ENCODE measurements around the gene CXCR3.
"Not testable (repeated sequence)": the region's sequence is repeated elsewhere in the genome, so short reads cannot be mapped to it uniquely, and the experiment has no call there.

Gene CXCR3

DNA sequence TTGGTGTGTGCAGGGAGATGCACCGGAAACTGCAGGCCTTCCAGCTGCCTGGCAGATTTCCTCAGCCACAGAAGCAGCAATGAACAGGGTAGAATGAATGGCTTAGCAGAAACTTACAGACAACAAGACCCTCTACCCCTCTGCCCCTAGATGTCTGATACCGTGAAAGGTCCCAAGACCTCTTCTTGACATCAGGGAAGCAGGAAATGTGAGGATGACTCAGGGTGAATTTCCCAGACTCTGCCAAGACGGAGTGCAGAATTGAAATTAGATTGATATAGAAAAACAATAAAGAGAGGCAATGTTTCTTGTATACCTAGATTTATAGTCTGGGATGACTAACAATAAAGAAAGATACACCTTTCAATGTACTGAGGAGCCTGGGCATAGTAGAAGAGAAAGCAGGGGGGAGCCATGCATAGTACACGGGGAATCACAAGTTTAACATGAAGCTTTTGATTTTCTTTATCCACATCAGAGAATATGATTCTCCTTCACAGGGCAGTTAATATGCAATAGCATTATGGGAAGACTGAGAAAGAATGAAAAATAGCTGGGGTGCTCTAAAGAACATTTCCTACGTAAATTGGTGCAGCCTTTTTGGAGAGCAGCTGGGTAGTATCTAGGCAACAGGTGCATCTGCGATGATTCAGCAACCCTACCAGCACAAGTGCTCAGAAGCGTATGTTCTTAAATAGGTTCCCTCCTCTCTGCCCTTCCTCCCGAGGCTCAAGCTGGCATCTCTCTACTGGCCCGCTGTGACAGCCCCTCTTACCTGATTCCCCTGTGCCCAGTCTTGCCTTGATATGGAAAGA, 18.3 kb upstream of the CXCR3 start:
- peak; percentile 29 for DNase-seq

DNA sequence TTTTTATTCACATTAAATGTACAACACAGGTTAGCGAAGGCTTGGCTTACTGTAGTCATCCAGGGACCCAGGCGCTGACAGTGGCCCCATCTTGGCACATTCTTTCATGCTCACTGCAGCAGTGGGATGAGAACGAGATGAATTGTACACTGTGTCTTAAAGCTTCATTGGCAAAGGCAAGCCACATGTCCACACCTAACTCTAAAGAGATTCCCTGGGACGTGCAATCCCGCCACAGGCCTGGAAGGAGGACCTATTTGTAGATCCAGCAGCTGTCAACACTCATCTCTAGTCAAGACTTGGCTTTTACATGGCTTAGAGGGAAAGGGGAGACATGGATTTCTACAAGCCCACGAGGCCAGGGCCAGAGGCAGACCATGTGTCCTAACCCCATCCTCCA, 16.1 kb upstream of the CXCR3 start:
- DNase-seq = no peak

DNA sequence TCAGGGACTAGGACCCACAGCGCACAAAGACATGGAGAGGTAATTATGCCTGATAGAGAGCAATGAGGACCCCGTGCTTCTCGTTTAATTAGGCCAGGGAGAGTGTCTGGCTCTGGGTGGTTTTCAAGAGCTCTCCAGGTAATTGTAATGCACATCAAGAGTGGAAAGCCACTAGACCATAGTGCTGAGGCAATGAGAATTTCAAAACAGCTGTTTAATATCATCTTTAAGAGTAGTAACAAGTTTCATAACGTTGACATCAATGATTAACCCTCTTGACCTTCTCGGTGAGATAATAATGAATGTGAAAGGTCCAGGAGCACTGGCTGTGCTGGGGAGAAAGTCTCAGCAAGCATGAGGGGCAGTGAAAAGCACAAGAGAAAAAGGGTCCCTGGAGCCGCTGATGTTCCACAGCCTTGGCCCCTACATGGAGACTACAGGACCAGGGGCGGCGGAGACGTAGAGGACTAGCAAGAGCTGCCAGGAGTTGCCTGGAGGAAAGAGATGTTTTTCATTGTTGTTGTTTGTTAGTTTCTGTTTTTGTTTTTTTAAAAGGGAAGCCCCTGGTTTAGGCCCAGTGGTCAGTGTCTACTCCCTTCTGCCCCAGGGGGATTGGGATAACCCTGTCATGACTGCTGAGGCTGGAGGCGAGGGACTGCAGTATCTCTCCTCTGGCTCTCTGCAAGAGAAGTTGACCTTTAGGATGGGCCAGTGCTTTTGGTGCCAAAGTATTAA, 14.8 kb upstream of the CXCR3 start:
- DNase-seq = no peak

DNA sequence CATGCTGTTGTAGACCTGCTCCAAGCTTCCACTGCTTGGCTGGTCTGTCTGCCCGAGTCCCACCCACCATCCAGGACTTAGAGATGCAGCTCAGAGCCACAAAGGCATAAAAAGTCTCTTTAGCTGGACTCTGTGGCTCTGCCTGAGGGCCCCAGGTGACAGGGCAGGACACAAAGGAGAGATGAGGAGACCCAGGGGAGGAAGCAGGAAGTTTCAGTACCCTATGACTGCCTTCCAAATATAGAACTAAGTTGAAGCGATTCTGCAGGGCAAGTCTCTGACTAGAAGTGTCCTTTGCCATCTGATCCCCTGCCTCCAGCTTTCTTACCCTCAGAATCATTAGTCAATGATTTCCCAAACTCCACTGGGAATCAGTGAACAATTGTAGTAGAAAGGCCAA, 11.2 kb upstream of the CXCR3 start:
- no peak for DNase-seq

DNA sequence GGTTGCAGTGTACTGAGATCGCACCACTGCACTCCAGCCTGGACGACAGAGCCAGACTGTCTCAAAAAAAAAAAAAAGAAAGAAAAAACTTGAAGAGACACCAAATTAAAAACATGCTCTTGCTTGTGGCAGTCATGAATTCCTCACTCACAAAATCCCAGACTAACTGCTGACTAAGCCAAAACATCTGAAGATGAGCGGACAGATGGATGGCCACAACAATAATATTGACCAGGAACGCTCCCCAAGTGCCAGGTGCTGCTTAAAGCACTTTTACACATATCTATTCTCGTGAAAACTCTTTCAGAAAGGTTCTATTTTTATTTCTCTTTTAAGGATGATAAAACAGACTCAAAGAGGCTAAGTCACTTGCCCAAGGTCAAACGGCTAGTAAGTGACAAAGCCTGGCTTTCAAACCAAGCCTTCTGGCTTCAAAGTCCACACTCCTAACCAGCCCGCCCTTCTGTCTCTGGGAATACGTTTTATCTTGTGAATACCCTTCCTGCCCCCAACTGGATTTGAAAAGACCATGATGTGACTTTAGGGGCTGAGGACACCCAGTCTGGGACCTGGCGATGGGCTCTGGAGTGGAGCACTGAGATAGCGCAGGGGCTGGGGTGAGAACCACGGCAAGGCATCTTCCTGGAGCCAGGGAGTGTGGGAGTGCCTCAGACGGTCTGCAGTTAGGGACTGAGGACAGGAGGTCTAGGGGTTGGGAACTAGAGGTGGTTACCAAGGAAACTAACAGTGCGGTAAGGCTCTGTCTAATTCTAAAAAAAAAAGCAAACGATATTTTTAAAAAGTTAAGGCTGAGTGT, 9.5 kb upstream of the CXCR3 start:
- no peak for DNase-seq

DNA sequence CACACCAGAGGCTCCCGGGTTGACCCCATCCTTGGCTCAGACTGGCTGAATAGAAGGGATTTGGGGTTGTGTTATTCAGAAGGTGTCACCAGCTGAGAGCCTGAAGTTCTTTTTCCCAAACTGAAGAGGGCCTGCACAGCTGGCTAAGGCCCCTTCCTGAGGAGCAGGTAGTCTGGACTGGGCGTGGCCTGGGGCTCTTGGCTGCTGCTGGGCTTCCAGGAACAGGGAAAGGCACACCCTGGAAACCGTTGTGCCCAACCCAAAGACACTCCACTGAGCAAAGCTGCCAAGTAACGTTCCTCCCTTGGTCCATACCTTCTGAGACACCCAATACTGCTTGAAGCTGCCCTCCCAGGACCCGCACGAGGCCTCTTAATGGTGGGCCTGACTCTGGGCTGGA, 8.3 kb upstream of the CXCR3 start:
- no peak for DNase-seq

DNA sequence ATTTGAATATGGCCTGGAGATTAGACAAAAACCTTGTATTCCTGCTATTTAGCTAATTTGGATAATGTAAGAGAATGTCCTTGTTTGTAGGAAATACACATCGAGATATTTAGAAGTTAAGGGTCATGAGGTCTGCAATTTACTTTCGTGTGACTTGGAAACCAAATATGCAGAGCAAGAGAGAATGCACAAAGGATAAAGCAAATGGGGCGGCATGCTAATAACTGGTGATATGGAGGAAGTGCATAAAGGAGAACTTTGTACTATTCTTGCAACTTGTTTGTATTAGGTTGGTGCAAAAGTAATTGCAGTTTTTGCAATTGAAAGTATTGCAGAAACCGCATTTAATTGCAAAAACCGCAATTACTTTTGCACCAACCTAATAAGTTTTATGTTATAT, 7.2 kb upstream of the CXCR3 start:
- DNase-seq = no peak

DNA sequence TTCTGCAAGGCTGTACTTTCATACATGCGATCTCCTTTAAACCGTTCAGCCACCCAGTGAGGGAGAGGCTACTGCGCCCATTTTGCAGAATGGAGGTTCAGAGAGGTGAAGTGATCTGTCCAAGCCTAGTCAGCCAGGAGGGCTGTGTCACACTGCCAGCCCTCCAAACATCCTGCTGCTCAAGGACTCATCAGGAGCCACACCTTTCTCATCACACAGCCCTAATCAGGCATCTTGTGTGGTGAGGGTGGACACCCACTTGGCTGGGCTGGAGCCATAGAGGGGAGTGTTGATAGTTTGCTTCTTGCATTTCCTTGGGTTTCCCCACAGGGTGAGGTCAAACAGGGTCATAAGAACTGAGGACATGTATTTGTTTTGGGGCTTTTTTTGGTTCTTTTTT, 5.4 kb upstream of the CXCR3 start:
- DNase-seq = peak; percentile 26

DNA sequence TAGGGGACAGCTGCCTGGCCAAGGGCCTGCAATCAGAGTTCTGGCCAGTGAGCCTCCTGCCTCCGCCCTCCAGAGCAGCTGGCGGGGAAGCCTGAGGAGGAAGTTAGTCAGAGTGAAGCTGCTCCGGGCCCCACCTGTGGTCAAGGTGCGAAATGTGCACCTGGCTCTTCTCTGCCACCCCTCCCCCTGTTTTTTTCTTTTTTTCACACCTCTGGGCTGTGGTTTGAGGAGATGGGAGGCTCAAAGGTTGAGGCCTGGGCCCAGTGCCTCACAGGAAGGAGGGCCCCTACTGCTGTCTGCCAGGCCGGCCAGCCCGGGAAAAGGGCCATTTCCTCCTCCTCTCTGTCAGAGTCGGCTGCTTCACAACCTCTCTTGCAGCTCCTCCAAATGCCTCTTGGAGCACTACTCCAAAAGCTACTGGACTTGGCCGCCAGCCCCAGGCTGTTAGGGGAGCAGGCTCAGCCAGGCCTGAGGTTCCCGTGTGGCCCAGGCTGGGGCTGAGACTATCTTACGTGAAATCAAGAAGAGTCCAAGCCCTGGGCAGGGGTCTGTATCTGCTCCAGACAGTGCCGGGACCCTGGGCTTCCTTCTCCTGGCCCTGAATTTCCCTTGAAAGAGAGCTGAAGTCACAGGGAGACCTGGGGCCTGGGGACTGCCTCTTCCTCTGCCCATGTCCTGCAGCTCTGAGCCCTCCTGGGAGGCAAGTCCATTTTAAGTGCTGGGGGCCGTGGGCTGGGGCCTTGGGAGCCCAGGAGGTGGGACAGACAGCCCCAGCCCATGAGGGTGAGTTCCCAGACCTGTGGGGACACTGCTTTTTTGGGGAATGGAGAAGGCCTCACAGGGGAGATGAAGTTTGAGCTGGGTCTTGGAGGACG, 4.5 kb upstream of the CXCR3 start:
- DNase-seq = peak; percentile 72

DNA sequence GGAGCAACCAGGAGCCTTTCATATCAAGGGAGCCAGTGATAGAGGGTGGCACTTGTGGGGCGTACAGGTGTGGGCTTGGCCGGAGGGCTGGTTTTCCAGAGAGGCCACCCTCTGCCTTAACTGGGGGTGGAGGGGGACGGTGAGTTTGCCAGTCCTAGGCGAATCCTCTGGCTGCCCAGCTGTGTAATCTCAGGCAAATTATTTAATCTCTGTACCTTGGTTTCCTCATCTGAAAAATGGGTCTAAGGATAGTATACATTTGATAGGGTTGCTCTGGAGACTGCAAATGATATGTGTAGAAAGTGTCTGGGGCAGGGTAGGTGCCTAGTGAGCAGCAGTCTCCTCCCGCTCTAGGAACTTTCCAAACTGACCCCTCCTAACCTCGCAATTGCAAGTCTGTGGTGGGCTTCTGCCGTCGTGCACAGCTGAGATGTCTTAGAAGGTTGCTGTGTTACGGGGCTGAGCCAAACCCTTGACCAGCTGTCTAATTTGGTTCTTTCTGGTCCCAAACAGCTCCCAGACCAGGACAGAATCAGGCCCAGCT, 3.8 kb upstream of the CXCR3 start:
- DNase-seq = no peak

DNA sequence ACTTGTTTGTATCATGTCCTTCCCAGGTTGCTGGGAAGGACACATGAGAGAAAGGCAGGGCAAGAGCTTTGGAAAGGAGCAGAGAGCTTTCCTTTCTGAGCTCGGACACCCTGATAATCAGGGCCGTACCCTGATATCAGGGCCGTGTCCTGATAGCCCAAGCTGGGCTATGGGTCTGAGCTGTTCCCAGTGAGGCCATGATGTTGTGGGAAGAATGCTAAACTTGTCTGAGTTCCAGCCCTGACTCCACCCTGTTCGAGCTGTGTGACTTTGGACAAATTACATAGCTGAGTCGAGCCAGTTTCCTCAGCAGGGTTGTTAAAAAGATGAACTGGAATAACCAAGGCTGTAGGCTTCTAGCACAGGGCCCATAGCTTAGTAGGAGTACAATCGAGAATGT, 3.3 kb upstream of the CXCR3 start:
- DNase-seq = no peak

DNA sequence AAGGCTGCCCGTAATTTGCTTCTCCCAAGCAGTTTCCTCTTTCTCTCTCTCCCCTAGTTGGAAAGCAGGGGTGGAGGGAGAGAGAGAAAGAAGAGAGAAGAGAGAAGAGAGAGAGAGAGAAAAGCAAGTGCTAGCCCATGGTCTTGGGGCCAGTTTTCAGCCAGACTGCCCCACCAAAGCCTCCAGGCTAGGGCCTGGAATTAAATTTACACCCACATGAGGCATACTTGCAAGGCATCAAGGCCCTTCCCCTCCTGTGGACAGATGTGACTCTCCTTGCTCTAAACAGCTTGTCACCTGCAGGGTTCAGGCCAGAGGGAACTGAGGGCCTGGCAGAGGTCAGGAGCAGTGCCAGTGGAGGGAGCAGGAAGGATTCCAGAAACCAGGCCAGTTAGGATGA, 1.7 kb upstream of the CXCR3 start:
- DNase-seq = no peak

DNA sequence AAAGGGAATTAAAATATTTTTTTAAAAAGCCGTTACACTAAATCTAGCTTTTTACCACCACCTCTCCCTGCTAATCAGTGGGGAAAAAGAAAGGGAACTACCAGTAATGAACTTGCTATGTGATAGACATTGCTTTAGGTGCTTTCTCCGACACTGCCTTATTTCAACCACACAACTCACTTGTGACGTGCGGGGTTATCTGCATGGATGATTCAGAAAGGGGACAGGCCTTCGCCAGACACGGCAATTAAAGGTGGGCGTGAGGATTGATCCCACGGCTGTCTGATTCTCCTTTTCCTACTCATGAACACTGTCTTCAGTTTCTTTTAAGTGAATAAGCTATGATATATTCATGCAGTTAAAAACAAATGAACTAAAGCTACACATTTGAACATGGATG, 882 bp upstream of the CXCR3 start:
- DNase-seq = peak; percentile 57

DNA sequence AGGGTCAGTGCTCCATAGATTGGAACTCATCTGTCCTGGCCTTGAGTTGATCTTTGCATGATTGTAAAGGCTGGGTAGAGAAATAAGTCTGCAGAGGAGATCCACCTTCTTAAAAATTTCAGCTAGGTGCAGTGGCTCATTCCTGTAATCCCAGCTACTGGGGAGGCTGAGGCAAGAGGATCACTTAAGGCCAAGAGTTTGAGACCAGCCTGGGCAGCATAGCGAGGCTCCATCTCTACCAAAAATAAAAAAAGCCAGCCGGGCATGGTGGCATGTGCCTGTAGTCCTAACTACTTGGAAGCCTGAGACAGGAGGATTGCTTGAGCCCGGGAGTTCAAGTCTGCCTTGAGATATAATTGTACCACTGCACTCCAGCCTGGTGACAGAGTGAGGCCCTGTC, 476 bp upstream of the CXCR3 start:
- no peak for DNase-seq

DNA sequence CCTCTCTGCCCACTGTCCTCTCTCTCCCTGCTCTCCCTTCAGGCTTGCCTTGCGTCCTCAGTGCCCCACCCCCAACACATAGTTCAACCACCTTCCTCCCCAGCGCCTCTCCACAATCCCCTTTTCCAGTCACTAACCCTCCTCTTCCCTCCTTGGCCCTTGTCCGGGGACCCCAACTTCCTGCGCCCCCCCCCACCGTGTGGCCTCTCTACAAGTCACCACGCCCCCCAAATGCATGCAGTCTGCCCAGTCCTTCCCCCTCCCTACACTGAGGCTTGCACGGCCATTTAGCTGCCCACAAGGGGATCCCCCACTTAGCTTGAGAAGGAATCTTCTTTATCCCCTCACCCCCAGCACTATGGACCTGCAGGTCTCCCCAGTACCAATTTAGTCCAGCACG, 569 bp downstream of the CXCR3 start:
- no peak for DNase-seq

DNA sequence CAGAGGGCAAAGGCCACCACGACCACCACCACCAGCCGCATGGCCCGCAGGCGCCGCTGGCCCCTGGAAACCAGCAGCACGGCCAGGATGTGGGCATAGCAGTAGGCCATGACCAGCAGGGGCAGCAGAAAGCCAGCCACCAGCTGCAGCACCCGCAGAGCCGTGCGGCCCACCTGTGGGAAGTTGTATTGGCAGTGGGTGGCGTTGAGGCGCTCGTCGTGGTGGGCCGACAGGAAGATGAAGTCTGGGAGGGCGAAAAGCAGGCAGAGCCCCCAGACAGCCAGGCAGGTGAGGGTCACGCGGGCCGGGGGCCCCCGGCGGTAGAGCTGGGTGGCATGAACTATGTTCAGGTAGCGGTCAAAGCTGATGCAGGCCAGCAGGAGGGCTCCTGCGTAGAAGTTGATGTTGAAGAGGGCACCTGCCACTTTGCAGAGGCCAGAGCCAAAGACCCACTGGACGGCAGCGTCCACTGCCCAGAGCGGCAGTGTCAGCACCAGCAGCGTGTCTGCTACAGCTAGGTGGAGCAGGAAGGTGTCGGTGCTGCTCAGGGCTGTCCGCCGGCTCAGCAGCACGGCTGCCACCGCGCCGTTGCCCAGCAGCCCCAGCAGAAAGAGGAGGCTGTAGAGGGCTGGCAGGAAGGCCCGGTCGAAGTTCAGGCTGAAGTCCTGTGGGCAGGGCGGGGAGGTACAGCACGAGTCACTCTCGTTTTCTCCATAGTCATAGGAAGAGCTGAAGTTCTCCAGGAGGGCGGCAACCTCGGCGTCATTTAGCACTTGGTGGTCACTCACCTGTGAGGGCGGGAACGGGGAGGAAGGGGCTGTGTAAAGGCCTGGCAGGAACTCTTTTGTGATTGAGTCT, 1.4 kb downstream of the CXCR3 start:
- peak; percentile 27 for DNase-seq

DNA sequence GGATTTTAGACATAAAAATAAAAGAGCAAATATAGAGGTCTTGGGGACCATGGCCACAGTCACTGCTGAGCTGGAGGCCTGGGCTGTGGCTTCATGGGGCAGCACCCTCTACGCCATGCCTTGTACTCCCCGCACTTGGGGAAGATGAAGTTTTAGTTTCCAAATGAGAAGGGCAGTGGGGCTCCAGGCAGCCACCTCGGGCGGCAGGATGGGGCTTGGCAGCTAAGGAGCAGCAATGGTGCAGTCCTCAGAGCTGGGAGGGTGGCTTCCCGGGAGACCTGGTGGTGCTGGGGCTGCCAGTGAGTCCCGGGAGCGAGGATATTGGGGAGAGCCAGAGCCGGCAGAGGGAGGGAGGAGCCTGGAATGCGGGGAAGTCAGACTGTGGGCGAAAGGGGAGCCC, 2.4 kb downstream of the CXCR3 start:
- DNase-seq = no peak

DNA sequence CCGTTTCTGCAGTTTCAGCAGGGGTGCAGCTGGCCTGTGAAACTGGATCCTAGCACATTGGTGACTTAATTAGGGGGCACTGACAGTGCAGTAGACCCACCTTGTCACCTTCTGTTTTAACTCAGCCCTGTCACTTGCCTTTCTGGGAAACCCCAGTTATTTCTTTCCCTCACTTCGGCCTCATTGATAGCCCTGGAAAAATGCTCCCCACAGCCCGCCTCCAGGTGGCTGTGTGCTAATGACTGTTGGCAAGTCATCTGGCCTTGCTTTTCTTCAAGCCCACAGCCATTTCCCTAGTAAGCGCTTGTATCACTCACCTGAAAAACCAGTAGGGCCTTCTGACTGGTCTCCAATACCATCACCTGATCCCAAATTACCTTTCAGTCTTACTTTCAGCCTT, 3.3 kb downstream of the CXCR3 start:
- DNase-seq = no peak

DNA sequence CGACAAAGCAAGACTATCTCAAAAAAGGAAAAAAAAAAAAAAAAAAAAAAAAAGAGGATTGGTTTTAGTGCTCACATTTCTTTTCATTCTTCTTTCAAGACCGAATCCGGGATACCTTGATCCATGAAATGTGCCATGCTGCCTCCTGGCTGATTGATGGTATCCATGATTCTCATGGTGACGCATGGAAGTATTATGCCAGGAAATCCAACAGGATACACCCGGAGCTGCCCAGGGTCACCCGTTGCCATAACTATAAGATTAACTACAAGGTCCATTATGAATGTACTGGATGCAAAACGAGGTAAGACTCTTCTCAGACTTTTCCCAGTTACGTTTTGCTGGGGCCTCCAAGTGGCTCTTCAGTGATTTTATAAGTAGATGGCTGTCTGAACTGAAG, 6.1 kb downstream of the CXCR3 start:
- DNase-seq = no peak

DNA sequence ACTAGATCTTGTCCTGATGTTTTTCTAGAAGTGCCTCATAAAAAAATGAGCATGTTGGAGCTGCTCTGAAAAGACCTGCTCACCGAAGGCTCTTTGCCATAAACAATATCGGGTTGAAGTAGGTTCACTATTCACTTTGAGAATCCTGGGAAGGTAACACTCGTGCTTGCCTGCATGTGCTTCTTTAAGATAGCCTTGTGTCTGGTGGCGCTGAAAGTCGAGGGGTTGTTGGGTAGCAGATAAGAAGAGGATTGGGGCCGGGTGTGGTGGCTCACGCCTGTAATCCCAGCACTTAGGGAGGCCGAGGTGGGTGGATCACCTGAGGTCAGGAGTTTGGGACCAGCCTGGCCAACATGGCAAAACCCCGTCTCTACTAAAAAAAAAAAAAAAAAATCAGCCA, 6.6 kb downstream of the CXCR3 start:
- not testable (repeated sequence) for DNase-seq

DNA sequence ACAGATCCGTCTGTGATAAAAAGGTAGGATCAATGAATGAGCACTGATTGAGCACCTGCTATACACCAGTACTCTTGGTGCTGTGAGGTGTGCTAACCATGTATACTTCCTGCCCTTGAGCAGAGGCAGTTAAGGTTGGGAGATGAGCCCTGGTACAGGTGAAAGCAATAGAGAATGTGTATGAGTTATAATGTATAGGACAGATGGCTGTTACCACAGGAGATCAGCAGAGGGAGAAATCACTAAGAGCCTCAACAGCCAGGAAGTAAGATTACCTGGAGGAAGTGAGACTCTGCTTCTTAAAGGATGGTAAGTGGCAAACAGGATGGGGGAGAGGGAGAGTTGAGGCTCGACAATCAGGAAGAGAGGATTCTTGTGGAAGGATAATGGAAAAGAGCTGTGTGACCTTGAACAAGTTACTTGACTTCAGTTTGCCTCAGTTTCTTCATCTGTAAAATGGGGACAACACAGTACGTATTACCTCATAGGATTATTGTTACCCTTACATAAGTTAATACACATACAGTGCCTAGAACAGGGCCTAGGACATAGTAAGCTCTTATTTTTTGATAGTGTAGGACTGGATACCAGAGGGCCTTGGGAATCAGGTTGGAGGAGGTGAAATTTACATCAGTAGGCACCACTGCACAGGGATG, 9.1 kb downstream of the CXCR3 start:
- peak; percentile 7 for DNase-seq

Data from CD4-positive, alpha-beta T cell treated with Interleukin-17A for 4 hours (primary cell).